ENCODE data around the gene ANO2.

The ANO2 gene

DNA sequence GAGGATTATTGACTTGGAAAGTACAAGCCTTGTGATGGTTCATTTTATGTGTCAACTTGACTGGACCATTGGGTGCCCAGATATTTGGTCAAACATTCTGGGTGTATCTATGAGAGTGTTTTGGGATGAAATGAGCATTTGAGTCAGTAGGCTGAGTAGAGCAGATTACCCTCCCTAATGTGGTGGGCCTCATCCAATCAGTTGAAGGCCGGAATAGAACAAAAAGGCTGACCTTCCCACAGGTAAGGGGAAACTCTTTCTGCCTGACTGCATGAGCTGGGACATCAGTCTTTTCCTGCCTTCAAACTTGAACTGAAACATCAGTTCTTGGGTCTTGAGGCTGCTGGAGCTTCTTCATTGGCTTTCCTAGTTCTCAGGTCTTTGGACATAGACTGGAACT is 98.1 kb downstream of the ANO2 start:
- ATAC-seq: no peak
- TF ChIP-seq, protein P1, sequence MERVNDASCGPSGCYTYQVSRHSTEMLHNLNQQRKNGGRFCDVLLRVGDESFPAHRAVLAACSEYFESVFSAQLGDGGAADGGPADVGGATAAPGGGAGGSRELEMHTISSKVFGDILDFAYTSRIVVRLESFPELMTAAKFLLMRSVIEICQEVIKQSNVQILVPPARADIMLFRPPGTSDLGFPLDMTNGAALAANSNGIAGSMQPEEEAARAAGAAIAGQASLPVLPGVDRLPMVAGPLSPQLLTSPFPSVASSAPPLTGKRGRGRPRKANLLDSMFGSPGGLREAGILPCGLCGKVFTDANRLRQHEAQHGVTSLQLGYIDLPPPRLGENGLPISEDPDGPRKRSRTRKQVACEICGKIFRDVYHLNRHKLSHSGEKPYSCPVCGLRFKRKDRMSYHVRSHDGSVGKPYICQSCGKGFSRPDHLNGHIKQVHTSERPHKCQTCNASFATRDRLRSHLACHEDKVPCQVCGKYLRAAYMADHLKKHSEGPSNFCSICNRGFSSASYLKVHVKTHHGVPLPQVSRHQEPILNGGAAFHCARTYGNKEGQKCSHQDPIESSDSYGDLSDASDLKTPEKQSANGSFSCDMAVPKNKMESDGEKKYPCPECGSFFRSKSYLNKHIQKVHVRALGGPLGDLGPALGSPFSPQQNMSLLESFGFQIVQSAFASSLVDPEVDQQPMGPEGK (CRISPR knock-in tag; IDR thresholded peaks at IDR 0.05; ENCODE audit: borderline replicate concordance): no peak
- TF ChIP-seq RARB (CRISPR knock-in tag; IDR thresholded peaks at IDR 0.05) (no peak), ZFP3 (CRISPR knock-in tag; IDR thresholded peaks at IDR 0.05) (no peak), CSDC2 (CRISPR knock-in tag; IDR thresholded peaks at IDR 0.05) (no peak), PPARA (CRISPR knock-in tag; IDR thresholded peaks at IDR 0.05; ENCODE audit: borderline replicate concordance) (no peak), ZNF70 (CRISPR knock-in tag; IDR thresholded peaks at IDR 0.05) (no peak), TOX (CRISPR knock-in tag; IDR thresholded peaks at IDR 0.05; ENCODE audit: borderline replicate concordance) (no peak), ISL1 (CRISPR knock-in tag; IDR thresholded peaks at IDR 0.05) (no peak), ESRRG (CRISPR knock-in tag; IDR thresholded peaks at IDR 0.05) (no peak), TCF4 (CRISPR knock-in tag; IDR thresholded peaks at IDR 0.05; ENCODE audit: borderline replicate concordance) (no peak), ZNF565 (CRISPR knock-in tag; conservative IDR thresholded peaks at IDR 0.05; ENCODE audit: low read depth) (no peak), ZC3H10 (CRISPR knock-in tag; IDR thresholded peaks at IDR 0.05) (no peak), GLIS3 (CRISPR knock-in tag; IDR thresholded peaks at IDR 0.05) (no peak), SNAI2 (CRISPR knock-in tag; IDR thresholded peaks at IDR 0.05) (no peak), ARNTL (CRISPR knock-in tag; IDR thresholded peaks at IDR 0.05; ENCODE audit: borderline replicate concordance, low read depth) (no peak)
- TF ChIP-seq, protein P2, sequence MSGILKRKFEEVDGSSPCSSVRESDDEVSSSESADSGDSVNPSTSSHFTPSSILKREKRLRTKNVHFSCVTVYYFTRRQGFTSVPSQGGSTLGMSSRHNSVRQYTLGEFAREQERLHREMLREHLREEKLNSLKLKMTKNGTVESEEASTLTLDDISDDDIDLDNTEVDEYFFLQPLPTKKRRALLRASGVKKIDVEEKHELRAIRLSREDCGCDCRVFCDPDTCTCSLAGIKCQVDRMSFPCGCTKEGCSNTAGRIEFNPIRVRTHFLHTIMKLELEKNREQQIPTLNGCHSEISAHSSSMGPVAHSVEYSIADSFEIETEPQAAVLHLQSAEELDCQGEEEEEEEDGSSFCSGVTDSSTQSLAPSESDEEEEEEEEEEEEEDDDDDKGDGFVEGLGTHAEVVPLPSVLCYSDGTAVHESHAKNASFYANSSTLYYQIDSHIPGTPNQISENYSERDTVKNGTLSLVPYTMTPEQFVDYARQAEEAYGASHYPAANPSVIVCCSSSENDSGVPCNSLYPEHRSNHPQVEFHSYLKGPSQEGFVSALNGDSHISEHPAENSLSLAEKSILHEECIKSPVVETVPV (CRISPR knock-in tag; IDR thresholded peaks at IDR 0.05): no peak
- TF ChIP-seq, protein P3, sequence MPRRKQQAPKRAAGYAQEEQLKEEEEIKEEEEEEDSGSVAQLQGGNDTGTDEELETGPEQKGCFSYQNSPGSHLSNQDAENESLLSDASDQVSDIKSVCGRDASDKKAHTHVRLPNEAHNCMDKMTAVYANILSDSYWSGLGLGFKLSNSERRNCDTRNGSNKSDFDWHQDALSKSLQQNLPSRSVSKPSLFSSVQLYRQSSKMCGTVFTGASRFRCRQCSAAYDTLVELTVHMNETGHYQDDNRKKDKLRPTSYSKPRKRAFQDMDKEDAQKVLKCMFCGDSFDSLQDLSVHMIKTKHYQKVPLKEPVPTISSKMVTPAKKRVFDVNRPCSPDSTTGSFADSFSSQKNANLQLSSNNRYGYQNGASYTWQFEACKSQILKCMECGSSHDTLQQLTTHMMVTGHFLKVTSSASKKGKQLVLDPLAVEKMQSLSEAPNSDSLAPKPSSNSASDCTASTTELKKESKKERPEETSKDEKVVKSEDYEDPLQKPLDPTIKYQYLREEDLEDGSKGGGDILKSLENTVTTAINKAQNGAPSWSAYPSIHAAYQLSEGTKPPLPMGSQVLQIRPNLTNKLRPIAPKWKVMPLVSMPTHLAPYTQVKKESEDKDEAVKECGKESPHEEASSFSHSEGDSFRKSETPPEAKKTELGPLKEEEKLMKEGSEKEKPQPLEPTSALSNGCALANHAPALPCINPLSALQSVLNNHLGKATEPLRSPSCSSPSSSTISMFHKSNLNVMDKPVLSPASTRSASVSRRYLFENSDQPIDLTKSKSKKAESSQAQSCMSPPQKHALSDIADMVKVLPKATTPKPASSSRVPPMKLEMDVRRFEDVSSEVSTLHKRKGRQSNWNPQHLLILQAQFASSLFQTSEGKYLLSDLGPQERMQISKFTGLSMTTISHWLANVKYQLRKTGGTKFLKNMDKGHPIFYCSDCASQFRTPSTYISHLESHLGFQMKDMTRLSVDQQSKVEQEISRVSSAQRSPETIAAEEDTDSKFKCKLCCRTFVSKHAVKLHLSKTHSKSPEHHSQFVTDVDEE (CRISPR knock-in tag; IDR thresholded peaks at IDR 0.05): no peak

DNA sequence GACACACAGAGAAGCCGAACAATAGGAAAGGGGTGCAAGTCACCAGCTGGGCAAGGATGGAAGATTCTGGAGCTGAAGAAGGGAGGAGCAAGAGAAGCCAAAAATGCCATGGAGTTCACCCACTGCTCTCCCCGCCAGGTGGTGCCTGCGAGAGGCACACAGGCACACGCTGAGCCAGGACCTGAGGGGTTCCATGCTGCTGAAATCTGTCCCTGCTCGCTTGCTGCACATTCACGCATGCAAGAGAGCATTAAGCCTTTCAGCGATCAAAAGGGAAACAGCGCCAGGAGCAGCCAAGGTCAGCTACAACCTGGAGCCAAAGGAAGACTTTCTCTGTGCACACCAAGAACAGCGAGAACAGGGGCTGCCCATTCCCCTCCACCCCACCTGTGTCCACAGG is 104.1 kb downstream of the ANO2 start:
- TF ChIP-seq RARB (CRISPR knock-in tag; IDR thresholded peaks at IDR 0.05): no peak
- TF ChIP-seq ARNTL (CRISPR knock-in tag; IDR thresholded peaks at IDR 0.05; ENCODE audit: borderline replicate concordance, low read depth): no peak
- no peak for TF ChIP-seq ZFP30 (CRISPR knock-in tag; IDR thresholded peaks at IDR 0.05)
- no peak for TF ChIP-seq SNAI2 (CRISPR knock-in tag; IDR thresholded peaks at IDR 0.05)
- TF ChIP-seq ESRRG (CRISPR knock-in tag; IDR thresholded peaks at IDR 0.05): no peak
- TF ChIP-seq OSR1 (CRISPR knock-in tag; IDR thresholded peaks at IDR 0.05): no peak
- no peak for TF ChIP-seq ZC3H10 (CRISPR knock-in tag; IDR thresholded peaks at IDR 0.05)
- TF ChIP-seq TOX (CRISPR knock-in tag; IDR thresholded peaks at IDR 0.05; ENCODE audit: borderline replicate concordance): no peak
- TF ChIP-seq ZFP3 (CRISPR knock-in tag; IDR thresholded peaks at IDR 0.05): no peak
- TF ChIP-seq, protein P4, sequence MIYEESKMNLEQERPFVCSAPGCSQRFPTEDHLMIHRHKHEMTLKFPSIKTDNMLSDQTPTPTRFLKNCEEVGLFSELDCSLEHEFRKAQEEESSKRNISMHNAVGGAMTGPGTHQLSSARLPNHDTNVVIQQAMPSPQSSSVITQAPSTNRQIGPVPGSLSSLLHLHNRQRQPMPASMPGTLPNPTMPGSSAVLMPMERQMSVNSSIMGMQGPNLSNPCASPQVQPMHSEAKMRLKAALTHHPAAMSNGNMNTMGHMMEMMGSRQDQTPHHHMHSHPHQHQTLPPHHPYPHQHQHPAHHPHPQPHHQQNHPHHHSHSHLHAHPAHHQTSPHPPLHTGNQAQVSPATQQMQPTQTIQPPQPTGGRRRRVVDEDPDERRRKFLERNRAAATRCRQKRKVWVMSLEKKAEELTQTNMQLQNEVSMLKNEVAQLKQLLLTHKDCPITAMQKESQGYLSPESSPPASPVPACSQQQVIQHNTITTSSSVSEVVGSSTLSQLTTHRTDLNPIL (CRISPR knock-in tag; IDR thresholded peaks at IDR 0.05; ENCODE audit: low read depth): no peak
- TF ChIP-seq, protein P1 (CRISPR knock-in tag; IDR thresholded peaks at IDR 0.05; ENCODE audit: borderline replicate concordance): no peak
- TF ChIP-seq TCF4 (CRISPR knock-in tag; IDR thresholded peaks at IDR 0.05; ENCODE audit: borderline replicate concordance): no peak
- TF ChIP-seq ISL1 (CRISPR knock-in tag; IDR thresholded peaks at IDR 0.05): no peak
- TF ChIP-seq PPARA (CRISPR knock-in tag; IDR thresholded peaks at IDR 0.05; ENCODE audit: borderline replicate concordance): no peak
- TF ChIP-seq ZNF70 (CRISPR knock-in tag; IDR thresholded peaks at IDR 0.05): no peak
- TF ChIP-seq BACH2 (CRISPR knock-in tag; IDR thresholded peaks at IDR 0.05; ENCODE audit: borderline replicate concordance): no peak
- TF ChIP-seq ZNF565 (CRISPR knock-in tag; conservative IDR thresholded peaks at IDR 0.05; ENCODE audit: low read depth): no peak
- TF ChIP-seq, protein P2 (CRISPR knock-in tag; IDR thresholded peaks at IDR 0.05): no peak
- no peak for TF ChIP-seq GLIS3 (CRISPR knock-in tag; IDR thresholded peaks at IDR 0.05)
- ATAC-seq: no peak

Data from SK-N-SH treated with all-trans-retinoic acid at 6 μM for 48 hours (cell line).